DND-41 (cell line): ENCODE data around the gene ADAMTS8.

Experiments used
- ATAC-seq: fragments of 200-7000 bp; cut with Tn5 transposase; 3 replicates; pipeline ENCODE4 v1.9.1; 2021; ENCODE audit warnings: low read depth; ENCODE audit not compliant: insufficient read depth
- DNase-seq: peaks from one replicate; pipeline ENCODE4 v3.0.0-alpha.2; 2020
- H2AFZ ChIP-seq: 2 replicates; pipeline ENCODE4 v1.6.0; 2012; ENCODE audit warnings: low read depth, low read length
- H3K27ac ChIP-seq: 2 replicates; pipeline ENCODE4 v1.5.1; 2012; ENCODE audit warnings: low read length, inconsistent platforms
- H3K27me3 ChIP-seq: fragments of 200-600 bp; sonication (generic); 2 replicates; pipeline ENCODE4 v1.6.0; 2012; ENCODE audit warnings: low read length, mild to moderate bottlenecking, inconsistent platforms; ENCODE audit not compliant: insufficient read depth, poor library complexity
- H3K36me3 ChIP-seq: 2 replicates; pipeline ENCODE4 v1.5.1; 2012; ENCODE audit warnings: low read length, inconsistent platforms; ENCODE audit not compliant: insufficient read depth
- H3K4me1 ChIP-seq: 2 replicates; pipeline ENCODE4 v1.5.1; 2012; ENCODE audit warnings: mild to moderate bottlenecking, low read length; ENCODE audit not compliant: insufficient read depth
- H3K4me2 ChIP-seq: 2 replicates; pipeline ENCODE4 v1.6.0; 2012; ENCODE audit warnings: mild to moderate bottlenecking, moderate library complexity, low read length, inconsistent platforms; ENCODE audit not compliant: insufficient read depth
- H3K4me3 ChIP-seq, 2 experiments: fragments of 200-600 bp in 1 of 2; shearing (Covaris generic) in 1 of 2; 2 replicates each; pipeline ENCODE4 v1.5.1; 2012 to 2016; ENCODE audit warnings: inconsistent platforms in 2 of 2, low read length in 2 of 2, mild to moderate bottlenecking in 2 of 2, low read depth in 1 of 2, moderate library complexity in 1 of 2
- H3K79me2 ChIP-seq: 2 replicates; pipeline ENCODE4 v1.6.0; 2012; ENCODE audit warnings: low read length, inconsistent platforms; ENCODE audit not compliant: insufficient read depth
- H3K9ac ChIP-seq: 2 replicates; pipeline ENCODE4 v1.6.0; 2012; ENCODE audit warnings: low read depth, mild to moderate bottlenecking, inconsistent platforms, low read length, moderate library complexity
- H3K9me3 ChIP-seq: 2 replicates; pipeline ENCODE4 v1.5.1; 2012; ENCODE audit warnings: low read length, moderate library complexity, mild to moderate bottlenecking, inconsistent platforms; ENCODE audit not compliant: insufficient read depth, severe bottlenecking
- H4K20me1 ChIP-seq: 2 replicates; pipeline ENCODE4 v1.6.0; 2012; ENCODE audit warnings: low read length; ENCODE audit not compliant: insufficient read depth
- EZH2 ChIP-seq: IDR thresholded peaks from 3 replicates; pipeline ENCODE4 v1.6.1; 2012; ENCODE audit warnings: borderline replicate concordance, low read depth, mild to moderate bottlenecking, moderate library complexity, low read length, inconsistent platforms; ENCODE audit not compliant: severe bottlenecking
- TF ChIP-seq, protein P1 (sequence below): IDR thresholded peaks from 2 replicates; pipeline ENCODE4 v1.5.1; 2012; ENCODE audit warnings: borderline replicate concordance, low read length, moderate library complexity, mild to moderate bottlenecking; ENCODE audit not compliant: poor library complexity, severe bottlenecking; ENCODE audit errors: extremely low read depth

ADAMTS8 gene

DNA sequence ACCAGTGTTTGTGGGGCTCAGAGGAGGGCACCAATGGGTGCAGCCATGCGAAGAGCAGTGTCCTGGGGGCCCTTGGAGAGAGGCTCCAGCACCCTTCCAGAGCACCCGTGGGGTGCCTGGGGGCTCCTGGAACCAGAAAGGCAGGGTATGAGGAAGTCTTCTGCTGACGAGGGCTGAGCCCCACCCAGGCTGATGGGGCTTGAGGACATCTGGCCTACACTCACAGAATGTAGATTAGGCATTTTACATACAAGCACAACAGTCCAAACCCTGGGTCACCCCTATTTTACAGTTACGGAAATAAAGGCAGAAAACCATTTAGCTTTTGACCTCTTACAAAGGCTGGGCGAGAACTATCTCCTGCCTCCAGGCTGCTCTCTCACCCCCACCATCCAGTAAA lies 47.6 kb downstream of the ADAMTS8 start:
- Histone ChIP-seq H4K20me1 (peaks cover 3% of the 10 kb centered on the region; the same call in 1 of the 2 replicates), H3K79me2 (no peaks in the 10 kb centered on the region), H3K27ac (no peak overlapping the region), H3K4me1 (peaks cover 23% of the 10 kb centered on the region), H3K9me3 (no peaks in the 10 kb centered on the region), H2AFZ (no peak overlapping the region), H3K9ac (no peak overlapping the region), H3K27me3 (no peaks in the 10 kb centered on the region), H3K4me3 (no peak overlapping the region), H3K36me3 (no peaks in the 10 kb centered on the region), H3K4me2 (no peak overlapping the region)
- ATAC-seq: no peak
- TF ChIP-seq, protein P1, sequence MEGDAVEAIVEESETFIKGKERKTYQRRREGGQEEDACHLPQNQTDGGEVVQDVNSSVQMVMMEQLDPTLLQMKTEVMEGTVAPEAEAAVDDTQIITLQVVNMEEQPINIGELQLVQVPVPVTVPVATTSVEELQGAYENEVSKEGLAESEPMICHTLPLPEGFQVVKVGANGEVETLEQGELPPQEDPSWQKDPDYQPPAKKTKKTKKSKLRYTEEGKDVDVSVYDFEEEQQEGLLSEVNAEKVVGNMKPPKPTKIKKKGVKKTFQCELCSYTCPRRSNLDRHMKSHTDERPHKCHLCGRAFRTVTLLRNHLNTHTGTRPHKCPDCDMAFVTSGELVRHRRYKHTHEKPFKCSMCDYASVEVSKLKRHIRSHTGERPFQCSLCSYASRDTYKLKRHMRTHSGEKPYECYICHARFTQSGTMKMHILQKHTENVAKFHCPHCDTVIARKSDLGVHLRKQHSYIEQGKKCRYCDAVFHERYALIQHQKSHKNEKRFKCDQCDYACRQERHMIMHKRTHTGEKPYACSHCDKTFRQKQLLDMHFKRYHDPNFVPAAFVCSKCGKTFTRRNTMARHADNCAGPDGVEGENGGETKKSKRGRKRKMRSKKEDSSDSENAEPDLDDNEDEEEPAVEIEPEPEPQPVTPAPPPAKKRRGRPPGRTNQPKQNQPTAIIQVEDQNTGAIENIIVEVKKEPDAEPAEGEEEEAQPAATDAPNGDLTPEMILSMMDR: no peak
- no peak for TF ChIP-seq EZH2
- no peak for DNase-seq

DNA sequence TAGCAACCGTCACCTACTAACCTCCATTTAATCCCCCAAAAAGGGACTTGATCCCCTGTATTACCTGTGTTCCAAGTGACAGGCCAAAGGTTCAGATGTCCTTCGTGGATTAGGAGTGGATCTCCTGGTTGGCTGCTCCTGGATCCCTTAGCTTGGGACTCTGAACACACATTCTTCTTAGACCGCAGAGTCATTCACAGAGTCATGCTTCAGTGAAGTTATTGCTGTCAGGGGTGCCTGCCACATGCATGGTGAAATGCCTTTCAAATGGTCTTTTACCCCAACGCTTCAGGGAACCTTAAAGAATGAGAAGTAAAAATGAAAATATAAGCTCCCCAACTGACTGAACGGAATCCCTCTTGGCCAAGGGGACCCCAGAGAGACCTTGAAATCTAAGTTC lies 49.1 kb downstream of the ADAMTS8 start:
- Histone ChIP-seq H3K4me3 (no peak overlapping the region), H3K27me3 (no peaks in the 10 kb centered on the region), H3K36me3 (no peaks in the 10 kb centered on the region), H4K20me1 (peaks cover 3% of the 10 kb centered on the region; the same call in 1 of the 2 replicates), H3K4me2 (no peak overlapping the region), H3K79me2 (no peaks in the 10 kb centered on the region), H2AFZ (no peak overlapping the region), H3K9me3 (no peaks in the 10 kb centered on the region), H3K9ac (no peak overlapping the region), H3K27ac (no peak overlapping the region), H3K4me1 (peaks cover 21% of the 10 kb centered on the region)
- ATAC-seq (no peak), DNase-seq (no peak)
- no peak for TF ChIP-seq EZH2
- TF ChIP-seq, protein P1: no peak

DNA sequence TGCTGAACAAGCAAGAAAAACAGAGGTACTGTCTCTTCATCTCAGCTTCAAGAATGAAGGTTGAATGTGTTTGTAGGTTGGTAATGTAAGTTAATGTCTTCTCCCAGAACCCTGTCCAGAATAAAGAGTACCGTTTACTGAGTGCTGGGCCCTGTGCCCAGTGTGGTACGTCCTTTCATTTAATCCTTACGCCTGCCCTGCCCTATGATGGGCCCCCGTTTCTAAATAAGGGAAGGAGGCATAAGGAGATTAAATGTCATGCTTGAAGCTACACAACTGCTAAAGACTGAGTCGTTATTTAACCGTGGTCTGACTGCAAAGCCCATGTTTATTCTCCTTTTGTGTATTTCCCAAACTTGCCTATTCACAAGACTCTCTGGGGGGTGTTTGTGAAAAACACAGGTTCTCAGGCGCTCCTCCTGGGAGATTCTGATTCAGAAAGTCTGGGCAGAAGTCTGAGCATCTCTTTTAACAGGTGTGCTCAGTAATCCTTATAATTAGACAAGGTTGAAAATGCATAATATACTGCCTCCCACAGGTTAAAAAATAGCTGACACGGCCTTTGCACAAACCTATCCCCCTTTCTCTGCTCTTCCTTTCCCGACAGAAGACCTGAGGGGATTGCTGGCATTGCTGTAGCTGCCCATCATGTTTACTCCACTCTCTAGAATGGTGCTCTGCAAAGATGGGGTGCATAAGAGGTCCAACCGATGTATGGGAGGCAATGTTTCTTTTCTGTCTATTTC lies 57.4 kb downstream of the ADAMTS8 start:
- H3K9ac ChIP-seq: no peak overlapping the region
- H4K20me1 ChIP-seq: no peaks in the 10 kb centered on the region
- H3K4me1 ChIP-seq: no peaks in the 10 kb centered on the region
- H3K27ac ChIP-seq: no peak overlapping the region
- TF ChIP-seq EZH2: no peak
- TF ChIP-seq, protein P1: peak; percentile 37
- no peaks in the 10 kb centered on the region for H3K9me3 ChIP-seq
- H3K27me3 ChIP-seq: peaks cover 17% of the 10 kb centered on the region
- ATAC-seq: no peak
- no peak overlapping the region for H3K4me2 ChIP-seq
- H3K79me2 ChIP-seq: no peaks in the 10 kb centered on the region
- H2AFZ ChIP-seq: no peak overlapping the region
- DNase-seq: no peak
- H3K4me3 ChIP-seq: no peak overlapping the region
- no peaks in the 10 kb centered on the region for H3K36me3 ChIP-seq
